Measurements from ENCODE around the gene ME2. TPM values are rescaled to one million over a fixed set of nuclear protein-coding genes. Genes with fewer than 3 reads are reported as not detected.

Gene ME2
- total RNA-seq, 4 donors from 2014 or later, result 46.1 to 62.8 (median 55.0) TPM

DNA sequence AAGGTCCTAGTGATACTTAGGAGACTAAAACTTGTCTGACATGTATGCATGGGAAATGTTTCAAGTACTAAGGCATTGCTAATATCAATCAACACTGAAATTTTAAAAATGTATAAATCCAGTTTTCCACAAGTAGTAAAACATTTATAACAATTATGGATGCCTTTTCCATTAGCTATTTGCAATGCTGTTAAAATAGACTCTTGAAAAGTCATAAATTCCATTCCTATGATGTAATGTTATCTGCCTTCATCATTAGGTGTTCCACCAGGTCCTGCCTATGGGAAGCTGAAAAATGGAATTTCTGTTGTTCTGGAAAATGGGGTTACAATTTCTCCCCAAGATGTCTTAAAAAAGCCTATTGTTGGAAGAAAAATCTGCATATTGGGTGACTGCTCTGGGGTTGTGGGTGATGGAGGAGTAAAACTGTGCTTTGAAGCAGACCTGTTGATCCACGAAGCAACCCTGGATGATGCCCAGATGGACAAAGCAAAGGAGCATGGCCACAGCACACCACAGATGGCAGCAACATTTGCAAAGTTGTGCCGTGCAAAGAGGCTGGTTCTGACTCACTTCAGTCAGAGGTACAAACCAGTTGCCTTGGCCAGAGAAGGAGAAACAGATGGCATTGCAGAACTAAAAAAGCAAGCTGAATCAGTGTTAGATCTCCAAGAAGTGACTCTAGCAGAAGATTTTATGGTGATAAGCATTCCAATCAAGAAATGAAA is 107.6 kb downstream of the ME2 start:
- Histone ChIP-seq H3K36me3 (peaks cover 0 to 10% (median 0%) of the 10 kb centered on the region in 4 donors), H3K27ac (replicated peaks in 1 of 4) (peak overlapping the region in 1 of 4 donors; percentile 28), H3K4me3 (no peak overlapping the region), H3K27me3 (no peaks in the 10 kb centered on the region), H3K9me3 (no peaks in the 10 kb centered on the region), H3K4me1 (peaks cover 14 to 28% (median 24%) of the 10 kb centered on the region in 4 donors)
- no peak for DNase-seq (ENCODE audit: extremely low spot score)
- intact Hi-C loops (cut with DNase I), result no loop called here
- no peak for TF ChIP-seq EP300 (IDR thresholded peaks at IDR 0.05)
- no peak for TF ChIP-seq POLR2AphosphoS5 (IDR thresholded peaks at IDR 0.05)
- TF ChIP-seq, protein P1, sequence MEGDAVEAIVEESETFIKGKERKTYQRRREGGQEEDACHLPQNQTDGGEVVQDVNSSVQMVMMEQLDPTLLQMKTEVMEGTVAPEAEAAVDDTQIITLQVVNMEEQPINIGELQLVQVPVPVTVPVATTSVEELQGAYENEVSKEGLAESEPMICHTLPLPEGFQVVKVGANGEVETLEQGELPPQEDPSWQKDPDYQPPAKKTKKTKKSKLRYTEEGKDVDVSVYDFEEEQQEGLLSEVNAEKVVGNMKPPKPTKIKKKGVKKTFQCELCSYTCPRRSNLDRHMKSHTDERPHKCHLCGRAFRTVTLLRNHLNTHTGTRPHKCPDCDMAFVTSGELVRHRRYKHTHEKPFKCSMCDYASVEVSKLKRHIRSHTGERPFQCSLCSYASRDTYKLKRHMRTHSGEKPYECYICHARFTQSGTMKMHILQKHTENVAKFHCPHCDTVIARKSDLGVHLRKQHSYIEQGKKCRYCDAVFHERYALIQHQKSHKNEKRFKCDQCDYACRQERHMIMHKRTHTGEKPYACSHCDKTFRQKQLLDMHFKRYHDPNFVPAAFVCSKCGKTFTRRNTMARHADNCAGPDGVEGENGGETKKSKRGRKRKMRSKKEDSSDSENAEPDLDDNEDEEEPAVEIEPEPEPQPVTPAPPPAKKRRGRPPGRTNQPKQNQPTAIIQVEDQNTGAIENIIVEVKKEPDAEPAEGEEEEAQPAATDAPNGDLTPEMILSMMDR (IDR thresholded peaks at IDR 0.05), result no peak
- no peak for TF ChIP-seq POLR2A (IDR thresholded peaks at IDR 0.05; ENCODE audit: low read depth)
- 60% methylated on average over 2 of the region's 2 CpGs for WGBS

DNA sequence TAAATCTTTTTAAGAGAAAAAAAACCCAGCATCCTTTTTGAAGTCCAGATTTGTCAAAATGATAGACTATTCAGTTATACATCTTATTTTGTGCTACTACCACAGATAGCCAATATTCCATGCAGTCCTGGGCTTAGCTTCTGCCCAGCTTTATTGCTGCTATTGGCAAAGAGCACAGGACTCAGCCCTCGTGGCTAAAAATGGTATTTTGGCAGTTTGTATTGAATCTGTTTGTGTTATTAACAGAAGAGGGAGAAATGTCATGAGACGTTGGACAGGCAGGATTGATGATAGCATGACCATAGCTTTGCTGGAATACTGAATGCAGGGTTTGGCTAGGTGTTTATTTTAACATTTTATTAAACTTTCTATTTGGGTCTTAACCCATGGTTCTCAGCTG is 108.3 kb downstream of the ME2 start:
- no peak for DNase-seq (ENCODE audit: extremely low spot score)
- Histone ChIP-seq H3K27me3 (no peaks in the 10 kb centered on the region), H3K4me1 (peaks cover 14 to 25% (median 24%) of the 10 kb centered on the region in 4 donors), H3K9me3 (no peaks in the 10 kb centered on the region), H3K27ac (replicated peaks in 1 of 4) (peak overlapping the region in 1 of 4 donors; percentile 28), H3K36me3 (peaks cover 0 to 10% (median 0%) of the 10 kb centered on the region in 4 donors), H3K4me3 (no peak overlapping the region)
- intact Hi-C loops (cut with DNase I), result no loop called here
- TF ChIP-seq POLR2AphosphoS5 (IDR thresholded peaks at IDR 0.05) (no peak), EP300 (IDR thresholded peaks at IDR 0.05) (no peak), POLR2A (IDR thresholded peaks at IDR 0.05; ENCODE audit: low read depth) (no peak)
- TF ChIP-seq, protein P1 (IDR thresholded peaks at IDR 0.05), result no peak
- 46% methylated on average over 2 of the region's 2 CpGs for WGBS

DNA sequence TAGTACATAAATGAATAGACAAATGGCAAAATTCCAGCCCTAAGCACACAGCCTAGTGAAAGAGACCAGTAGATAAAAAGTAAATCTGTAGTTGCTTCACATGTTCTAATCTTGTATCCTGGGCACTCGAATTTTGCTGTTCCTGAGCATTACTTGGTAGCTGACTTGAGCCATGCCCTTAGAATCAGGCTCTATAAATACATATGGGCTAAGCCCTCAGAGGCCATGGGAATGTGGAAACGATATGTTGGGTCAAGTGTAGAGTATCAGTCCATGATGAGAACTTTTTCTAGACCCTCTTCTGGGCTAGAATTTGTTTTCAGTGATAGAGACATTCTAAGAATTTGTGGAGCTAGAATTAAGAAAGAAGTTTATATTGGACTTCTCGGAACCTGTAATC is 110.8 kb downstream of the ME2 start:
- 93% methylated on average over 3 of the region's 3 CpGs for WGBS
- Histone ChIP-seq H3K36me3 (peaks cover 0 to 2% (median 0%) of the 10 kb centered on the region in 4 donors), H3K9me3 (no peaks in the 10 kb centered on the region), H3K4me1 (peaks cover 14 to 23% (median 19%) of the 10 kb centered on the region in 4 donors), H3K27me3 (no peaks in the 10 kb centered on the region), H3K4me3 (no peak overlapping the region), H3K27ac (replicated peaks in 1 of 4) (no peak overlapping the region)
- TF ChIP-seq POLR2AphosphoS5 (IDR thresholded peaks at IDR 0.05) (no peak), EP300 (IDR thresholded peaks at IDR 0.05) (no peak), POLR2A (IDR thresholded peaks at IDR 0.05; ENCODE audit: low read depth) (no peak)
- TF ChIP-seq, protein P1 (IDR thresholded peaks at IDR 0.05), result no peak
- intact Hi-C loops (cut with DNase I), result no loop called here
- DNase-seq (ENCODE audit: extremely low spot score), result no peak

DNA sequence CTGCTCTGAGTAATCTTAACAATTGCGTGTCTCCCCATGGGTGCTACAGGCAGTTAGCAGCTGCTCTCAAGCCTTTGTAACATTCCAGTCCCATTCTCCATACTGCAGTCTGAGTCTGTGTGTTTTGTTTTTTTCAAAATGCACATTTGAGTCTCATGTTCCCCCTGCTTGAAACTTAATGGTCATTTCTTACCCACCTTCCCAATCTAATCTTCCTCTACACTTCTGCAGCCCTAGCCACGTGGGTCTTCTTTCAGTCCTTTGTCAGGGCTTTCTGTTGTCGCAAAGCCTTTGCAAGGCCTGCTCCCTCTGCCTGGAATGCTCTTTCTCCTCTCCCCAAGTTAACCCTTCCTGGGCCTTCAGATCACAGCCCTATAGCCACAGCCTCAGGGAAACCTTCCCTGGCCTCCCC is 113.4 kb downstream of the ME2 start:
- 76% methylated on average over 3 of the region's 3 CpGs for WGBS
- peaks cover 2 to 4% (median 3%) of the 10 kb centered on the region in 4 donors for H3K4me1 ChIP-seq
- no peaks in the 10 kb centered on the region for H3K27me3 ChIP-seq
- no peaks in the 10 kb centered on the region for H3K9me3 ChIP-seq
- DNase-seq (ENCODE audit: extremely low spot score), result peak; percentile 68
- H3K27ac ChIP-seq (replicated peaks in 1 of 4), result no peak overlapping the region
- TF ChIP-seq POLR2AphosphoS5 (IDR thresholded peaks at IDR 0.05), result no peak
- no peak for TF ChIP-seq POLR2A (IDR thresholded peaks at IDR 0.05; ENCODE audit: low read depth)
- TF ChIP-seq, protein P1 (IDR thresholded peaks at IDR 0.05), result no peak
- no peak for TF ChIP-seq EP300 (IDR thresholded peaks at IDR 0.05)
- H3K36me3 ChIP-seq, result no peaks in the 10 kb centered on the region
- intact Hi-C loops (cut with DNase I), result no loop called here
- no peak overlapping the region for H3K4me3 ChIP-seq
